Stomach (tissue), 4 donors: Measurements from ENCODE around the gene RNF2.

Source experiments
- CTCF ChIP-seq, 7 experiments: fragments of 450-650 bp in 4 of 7; fragments of 200-600 bp in 3 of 7; sonication (generic) in 3 of 7; IDR thresholded peaks; one replicate each; pipeline ENCODE4 v1.5.1; 2016 to 2019; ENCODE audit warnings: antibody characterized with exemption in 7 of 7, control low read depth in 2 of 7, mild to moderate bottlenecking in 1 of 7
- EP300 ChIP-seq: sonication (generic); formaldehyde crosslinking; IDR thresholded peaks from one replicate; pipeline ENCODE4 v1.6.1; 2017; ENCODE audit warnings: antibody characterized with exemption
- POLR2A ChIP-seq, 4 donors: fragments of 450-650 bp; IDR thresholded peaks; one replicate each; pipeline ENCODE4 v1.6.1; 2016; ENCODE audit warnings: antibody characterized with exemption in 4 of 4, control low read depth in 2 of 4, mild to moderate bottlenecking in 1 of 4, moderate library complexity in 1 of 4
- POLR2AphosphoS5 ChIP-seq, 3 donors: sonication (generic); formaldehyde crosslinking; IDR thresholded peaks; one replicate each; pipeline ENCODE4 v1.6.1; 2016; ENCODE audit warnings: antibody characterized with exemption in 3 of 3

- no peak for TF ChIP-seq CTCF (IDR thresholded peaks at IDR 0.05)
- TF ChIP-seq POLR2A (IDR thresholded peaks at IDR 0.05), result no peak
- no peak for TF ChIP-seq EP300
- TF ChIP-seq POLR2AphosphoS5 (IDR thresholded peaks at IDR 0.05), result no peak
These were observed 87.2 kb downstream of the RNF2 start for GRCh38 chr1:185132534-185132933.
